Endometrial microvascular endothelial cells (primary cell): ENCODE measurements around the gene SERPIND1. TPM values are rescaled to one million over a fixed set of nuclear protein-coding genes. Genes with fewer than 3 reads are reported as not detected.
"Not testable (repeated sequence)": the region's sequence is repeated elsewhere in the genome, so short reads cannot be mapped to it uniquely, and the experiment has no call there.

Experiments
- in situ Hi-C: cut with HindIII; loops from 2 replicates; pipeline ENCODE4 v1.10.0; 2017; ENCODE audit warnings: low sequenced_read_pairs, low pct_unique_long_range_greater_than_20kb; ENCODE audit errors: inconsistent ontology term
- total RNA-seq: library from RNA; depleted of rRNA; stranded (reverse); fragments of >200 nt; gene quantifications from one replicate; pipeline ENCODE4 v1.2.3, GENCODE V29; 2015; ENCODE audit errors: inconsistent ontology term

Gene SERPIND1
- total RNA-seq, 1 donor from 2014 or later: 29.5 TPM

DNA sequence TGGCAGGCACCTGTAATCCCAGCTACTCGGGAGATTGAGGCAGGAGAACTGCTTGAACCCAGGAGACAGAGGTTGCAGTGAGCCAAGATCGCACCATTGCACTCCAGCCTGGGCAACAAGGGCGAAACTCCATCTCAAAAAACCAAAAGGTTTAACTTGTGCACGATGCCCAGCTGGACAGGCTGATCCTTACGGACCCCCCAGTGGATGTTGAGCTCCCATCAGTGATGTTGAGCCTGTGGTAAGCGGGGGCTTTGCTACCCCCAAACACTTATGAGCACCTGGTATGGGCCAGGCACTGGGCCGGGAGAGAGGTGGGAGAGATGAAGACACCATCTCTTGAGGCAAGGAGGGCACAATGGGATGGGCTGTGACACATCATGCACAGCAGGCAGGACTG is 7.4 kb upstream of the SERPIND1 start:
- in situ Hi-C loops: no loop called here

DNA sequence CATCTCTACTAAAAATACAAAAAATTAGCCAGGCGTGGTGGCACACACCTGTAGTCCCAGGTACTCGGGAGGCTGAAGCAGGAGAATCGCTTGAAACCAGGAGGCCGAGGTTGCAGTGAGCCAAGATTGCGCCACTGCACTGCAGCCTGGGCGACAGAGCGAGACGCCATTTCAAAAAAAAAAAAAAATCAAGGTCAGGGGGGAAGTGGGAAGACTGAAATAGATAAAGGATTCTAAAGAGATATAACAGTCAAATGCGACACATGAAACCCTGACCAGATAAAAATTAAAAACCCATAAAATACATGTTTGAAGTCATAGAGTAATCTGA is 4.5 kb upstream of the SERPIND1 start:
- in situ Hi-C loops: not testable (repeated sequence)

DNA sequence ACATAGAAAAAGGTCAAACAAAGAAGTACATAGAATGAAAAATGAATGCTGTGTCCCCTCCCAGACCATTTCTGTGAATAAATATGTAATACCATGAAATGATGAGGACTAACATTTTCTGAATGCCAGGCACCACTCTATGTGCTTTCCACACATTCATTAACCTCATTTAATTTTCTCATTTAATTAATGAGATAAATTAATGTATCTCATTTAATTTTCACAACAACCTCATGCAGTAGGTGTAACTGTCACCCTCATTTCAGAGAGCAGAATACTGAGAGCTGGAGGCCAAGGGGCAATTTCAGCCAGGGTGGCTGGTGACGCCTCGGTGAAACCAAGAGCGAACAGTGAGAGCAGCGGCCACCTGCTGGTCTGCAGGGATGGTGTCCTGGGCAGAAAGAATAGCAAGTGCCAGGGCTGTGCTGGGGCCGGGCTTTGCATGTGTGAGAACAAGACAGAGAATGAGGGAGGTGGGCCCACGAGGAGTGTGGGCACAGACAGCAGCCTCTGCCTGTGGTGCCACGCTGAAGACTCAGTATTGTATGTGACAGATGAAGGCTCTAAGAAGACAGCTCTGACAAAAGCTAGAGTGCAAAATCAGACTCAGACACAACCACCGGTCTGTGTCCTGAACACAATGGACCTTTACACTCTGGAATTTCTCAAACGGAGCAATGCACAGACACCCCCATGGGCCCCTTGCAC is 1.8 kb upstream of the SERPIND1 start:
- in situ Hi-C loops: no loop called here

DNA sequence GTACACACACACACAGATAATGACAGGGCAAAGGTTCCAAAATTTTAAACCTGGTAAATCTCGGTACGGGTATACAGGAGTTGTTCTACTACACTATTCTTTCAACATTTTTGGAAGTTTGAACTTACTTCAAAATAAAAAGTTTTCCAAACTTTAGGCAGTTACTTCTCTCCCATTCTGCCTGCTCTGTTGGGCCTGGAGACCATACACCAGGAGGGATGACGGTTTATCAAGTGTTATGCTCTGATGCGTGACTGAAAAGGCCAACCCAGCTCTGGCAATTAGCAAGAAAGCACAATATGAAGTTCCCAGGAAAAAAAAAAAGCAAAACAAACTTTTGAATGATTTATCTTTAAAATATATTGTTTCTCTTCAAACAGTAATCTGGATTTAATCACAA is 969 bp downstream of the SERPIND1 start:
- in situ Hi-C loops: no loop called here

DNA sequence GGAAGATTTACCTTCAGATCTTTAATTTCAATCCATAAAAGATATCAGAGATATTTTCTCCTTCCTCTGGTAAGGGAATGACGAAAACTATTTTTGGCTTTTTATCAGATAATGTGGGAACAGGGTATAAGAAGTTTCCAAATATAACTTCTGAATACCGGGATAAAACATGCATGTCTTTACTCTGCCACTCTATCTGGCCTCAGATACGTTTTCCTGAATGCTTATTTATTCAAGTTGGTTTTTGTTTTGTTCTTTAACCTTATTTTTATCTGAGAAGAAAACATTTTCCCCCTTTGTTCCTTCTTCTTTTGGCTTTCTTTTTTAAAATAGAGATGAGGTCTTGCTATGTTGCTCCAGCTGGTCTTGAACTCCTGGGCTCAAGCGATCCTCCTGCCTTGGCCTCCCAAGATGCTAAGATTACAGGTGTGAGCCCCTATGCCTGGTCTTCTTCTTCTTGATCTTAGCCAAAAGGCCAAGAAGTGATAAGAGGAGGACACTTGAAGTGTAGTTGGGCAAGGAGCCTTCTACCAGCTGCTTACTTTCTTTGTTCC is 1.5 kb downstream of the SERPIND1 start:
- in situ Hi-C loops: no loop called here

DNA sequence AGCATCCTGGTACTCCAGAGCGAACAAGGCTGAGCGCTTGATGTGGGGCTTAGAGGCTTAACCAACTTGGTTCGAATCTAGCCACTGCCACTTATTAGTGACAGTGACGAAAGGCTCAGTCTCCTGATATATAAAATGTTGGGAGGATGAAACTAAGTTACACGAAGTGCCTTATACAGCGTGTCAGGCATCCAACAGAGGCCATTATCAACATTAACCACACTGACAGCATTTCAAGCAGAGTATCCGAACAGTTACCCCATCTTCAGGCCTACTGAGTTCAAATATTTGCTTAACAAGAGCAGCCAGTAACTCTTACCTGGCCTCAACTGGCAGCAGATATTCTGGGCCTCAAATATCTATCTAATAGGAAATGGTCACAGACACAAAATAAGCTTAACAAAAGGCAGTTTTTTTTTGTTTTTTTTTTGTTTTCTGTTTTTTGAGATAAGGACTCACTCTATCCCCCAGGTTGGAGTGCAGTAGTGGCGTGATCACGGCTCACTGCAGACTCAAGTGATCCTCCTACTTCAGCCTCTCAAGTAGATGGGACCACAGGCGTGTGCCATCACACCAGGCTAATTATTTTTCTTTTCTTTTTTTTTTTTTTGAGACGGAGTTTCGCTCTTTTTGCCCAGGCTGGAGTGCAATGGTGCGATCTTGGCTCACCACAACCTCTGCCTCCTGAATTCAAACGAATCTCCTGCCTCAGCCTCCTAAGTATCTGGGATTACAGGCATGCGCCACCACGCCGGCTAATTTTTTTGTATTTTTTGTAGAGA is 2.9 kb downstream of the SERPIND1 start:
- in situ Hi-C loops: no loop called here

DNA sequence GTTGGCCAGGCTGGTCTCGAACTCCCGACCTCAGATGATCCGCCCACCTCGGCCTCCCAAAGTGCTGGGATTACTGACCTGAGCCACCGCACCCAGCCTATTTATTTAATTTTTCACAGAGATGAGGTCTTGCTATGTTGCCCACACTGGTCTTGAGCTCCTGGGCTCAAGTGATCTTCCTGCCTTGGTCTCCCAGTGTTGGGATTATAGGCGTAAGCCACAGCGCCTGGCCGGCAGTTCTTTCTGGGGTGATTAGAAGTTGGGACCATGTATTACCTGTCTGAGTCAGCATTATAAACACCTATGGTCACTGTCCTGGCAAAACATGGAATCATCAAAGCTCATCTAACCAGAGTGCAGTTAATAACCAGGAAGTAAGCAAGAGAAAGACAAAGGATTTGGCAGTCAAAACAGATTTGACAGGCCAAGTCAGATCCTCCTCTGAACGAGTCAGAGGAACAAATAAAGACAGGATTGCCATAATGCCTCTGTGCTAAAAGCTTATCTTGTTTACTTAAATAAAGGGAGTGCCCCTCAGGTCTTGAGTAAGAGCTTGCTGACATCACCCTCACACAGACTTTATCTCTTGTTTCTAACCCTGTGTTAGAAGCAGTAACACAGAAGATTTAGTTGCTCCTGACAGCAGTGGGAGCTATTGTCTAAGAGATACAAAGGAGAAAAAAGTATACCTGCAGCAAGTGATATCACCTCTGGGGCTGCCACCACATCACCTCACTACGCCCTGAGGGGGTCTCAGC is 3.7 kb downstream of the SERPIND1 start:
- in situ Hi-C loops: no loop called here

DNA sequence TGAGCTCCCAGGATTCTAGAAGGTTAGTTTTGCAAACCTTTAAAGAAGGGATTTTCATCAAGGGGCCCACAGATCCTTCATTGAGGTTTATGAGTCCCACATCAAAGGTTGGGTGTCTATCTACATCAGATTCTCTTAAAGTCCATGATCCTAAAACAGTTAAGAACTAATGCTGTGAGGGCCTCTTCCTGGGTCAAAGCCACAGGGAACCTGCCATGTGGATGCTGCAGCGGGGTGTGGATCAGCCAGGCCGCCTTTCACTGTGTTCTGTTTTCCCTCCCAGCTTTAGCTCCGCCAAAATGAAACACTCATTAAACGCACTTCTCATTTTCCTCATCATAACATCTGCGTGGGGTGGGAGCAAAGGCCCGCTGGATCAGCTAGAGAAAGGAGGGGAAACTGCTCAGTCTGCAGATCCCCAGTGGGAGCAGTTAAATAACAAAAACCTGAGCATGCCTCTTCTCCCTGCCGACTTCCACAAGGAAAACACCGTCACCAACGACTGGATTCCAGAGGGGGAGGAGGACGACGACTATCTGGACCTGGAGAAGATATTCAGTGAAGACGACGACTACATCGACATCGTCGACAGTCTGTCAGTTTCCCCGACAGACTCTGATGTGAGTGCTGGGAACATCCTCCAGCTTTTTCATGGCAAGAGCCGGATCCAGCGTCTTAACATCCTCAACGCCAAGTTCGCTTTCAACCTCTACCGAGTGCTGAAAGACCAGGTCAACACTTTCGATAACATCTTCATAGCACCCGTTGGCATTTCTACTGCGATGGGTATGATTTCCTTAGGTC is 5.3 kb downstream of the SERPIND1 start:
- in situ Hi-C loops: no loop called here

DNA sequence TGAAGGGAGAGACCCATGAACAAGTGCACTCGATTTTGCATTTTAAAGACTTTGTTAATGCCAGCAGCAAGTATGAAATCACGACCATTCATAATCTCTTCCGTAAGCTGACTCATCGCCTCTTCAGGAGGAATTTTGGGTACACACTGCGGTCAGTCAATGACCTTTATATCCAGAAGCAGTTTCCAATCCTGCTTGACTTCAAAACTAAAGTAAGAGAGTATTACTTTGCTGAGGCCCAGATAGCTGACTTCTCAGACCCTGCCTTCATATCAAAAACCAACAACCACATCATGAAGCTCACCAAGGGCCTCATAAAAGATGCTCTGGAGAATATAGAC is 5.9 kb downstream of the SERPIND1 start:
- in situ Hi-C loops: no loop called here

DNA sequence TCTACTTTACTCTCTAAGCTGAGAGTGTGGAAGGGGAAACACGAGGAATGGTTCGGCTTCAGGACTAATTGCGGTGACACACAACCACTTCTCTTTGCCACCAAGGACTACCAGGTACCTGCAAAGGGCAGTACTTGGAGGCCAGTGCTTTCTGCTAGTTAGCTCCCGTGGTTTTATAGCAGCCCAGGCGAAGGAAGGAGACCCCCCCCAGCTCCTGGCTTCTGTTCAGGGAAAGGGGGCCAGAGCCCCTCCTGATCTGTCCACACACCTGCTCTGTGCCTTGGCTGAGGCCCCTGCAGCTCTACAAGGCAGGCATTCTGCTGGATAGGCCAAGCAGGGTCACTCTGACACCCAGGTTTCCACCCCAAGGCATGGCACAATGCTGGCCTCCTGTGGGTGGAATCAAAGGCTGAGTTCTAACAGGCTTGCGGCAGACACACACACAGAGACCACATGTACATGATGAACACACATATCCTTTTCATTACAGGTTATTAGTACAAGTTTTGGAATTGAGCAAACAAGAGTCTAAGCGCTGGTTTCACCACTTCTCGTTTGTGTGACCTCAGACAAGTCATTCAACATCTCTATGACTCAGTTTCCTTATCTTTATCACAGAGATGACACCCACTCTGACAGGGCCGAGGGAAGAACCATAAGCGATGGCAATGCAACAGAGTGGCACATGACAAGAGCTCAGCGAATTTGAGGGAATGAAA is 7.5 kb downstream of the SERPIND1 start:
- in situ Hi-C loops: no loop called here

DNA sequence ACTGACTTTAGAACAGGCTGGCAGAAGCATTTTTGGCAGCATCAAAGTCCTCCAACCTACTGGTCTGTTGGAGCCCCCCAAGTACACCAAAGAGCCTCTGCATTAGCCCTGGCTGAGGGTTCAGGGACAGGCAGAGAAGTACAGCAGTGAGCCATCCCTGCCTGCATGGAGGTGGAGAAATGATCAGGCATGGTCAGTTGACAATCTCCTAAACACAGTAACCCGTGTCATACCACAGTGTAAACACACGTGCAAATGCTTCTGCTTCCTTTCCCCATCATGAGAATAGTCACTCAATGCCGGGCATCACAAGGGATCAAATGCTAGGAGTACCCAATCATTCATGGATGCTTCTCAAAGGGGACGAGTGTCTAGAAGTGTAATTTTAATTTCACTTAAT is 8.2 kb downstream of the SERPIND1 start:
- in situ Hi-C loops: no loop called here

DNA sequence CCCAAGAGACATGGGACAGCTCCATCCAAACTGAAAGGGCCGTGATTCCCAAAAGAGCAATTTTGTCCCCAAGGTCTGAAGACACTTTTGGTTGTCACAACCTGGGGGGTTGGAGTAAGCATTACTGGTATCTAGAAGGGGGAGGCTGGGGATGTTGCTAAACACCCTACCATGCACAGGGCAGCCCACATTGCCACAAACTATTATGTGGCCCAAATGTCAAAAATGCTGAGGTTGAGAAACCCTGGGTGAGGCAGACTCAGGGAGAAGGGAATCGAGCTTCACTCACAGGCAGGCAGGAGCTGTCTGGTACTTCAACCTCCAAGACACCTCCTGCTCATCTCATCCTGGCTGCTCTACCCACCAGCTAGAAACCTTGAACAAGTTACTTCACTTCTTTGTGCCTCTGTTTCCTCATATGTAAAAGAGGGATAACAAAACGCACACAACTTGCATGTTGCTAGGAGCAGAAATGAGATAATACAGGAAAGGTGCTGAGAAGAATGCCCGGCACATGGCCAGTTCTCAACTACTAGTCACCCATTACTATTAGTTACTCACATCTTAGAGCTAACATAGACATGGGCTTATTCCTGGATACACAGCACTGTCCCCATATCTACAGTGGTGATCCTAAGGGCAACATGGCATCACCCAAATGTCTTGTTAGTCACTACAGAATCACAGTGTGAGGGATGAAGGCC is 8.8 kb downstream of the SERPIND1 start:
- in situ Hi-C loops: no loop called here

DNA sequence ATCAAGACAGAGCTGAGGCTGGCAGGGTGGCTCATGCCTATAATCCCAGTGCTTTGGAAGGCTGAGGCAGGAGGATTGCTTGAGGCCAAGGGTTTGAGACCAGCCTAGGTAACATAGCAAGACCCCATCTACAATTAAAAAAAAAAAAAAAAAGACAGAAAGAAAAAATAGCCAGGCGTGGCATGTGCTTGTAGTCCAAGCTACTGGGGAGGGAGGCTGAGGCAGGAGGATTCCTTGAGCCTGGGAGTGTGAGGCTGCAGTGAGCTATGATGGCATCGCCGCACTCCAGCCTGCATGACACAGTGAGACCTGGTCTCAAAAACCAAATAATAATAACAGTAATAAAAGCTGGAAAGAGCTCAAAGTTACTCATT is 9.4 kb downstream of the SERPIND1 start:
- in situ Hi-C loops: no loop called here

DNA sequence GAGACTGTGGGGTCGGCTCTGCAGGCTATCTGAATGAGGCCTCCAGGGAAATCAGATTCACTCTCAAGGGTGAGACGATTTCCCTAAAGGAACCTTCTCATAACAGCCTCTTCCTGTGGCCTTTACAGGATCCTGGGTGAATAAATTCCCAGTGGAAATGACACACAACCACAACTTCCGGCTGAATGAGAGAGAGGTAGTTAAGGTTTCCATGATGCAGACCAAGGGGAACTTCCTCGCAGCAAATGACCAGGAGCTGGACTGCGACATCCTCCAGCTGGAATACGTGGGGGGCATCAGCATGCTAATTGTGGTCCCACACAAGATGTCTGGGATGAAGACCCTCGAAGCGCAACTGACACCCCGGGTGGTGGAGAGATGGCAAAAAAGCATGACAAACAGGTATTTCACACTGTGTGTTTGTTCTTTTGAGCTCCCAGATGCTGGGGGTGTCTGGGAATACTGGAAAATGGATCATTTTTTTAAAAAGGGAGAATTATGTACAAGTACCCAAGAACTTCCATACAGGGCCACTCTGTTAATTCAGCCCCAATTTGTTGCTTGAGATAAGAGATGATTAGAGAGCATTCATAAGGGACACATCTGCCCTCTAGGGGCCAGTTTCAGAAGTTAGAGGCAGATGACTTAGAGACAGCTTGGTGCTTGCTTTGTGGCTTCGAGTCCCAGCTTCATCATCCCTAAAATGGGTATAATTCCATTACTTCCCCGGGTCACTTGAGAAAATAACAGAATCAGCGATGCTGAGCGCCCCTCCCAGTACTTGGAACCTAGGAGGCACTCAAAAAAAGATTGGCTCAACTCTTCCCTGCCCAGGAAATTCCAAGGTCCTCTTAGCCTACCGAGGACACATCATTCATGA is 10.2 kb downstream of the SERPIND1 start:
- in situ Hi-C loops: no loop called here

DNA sequence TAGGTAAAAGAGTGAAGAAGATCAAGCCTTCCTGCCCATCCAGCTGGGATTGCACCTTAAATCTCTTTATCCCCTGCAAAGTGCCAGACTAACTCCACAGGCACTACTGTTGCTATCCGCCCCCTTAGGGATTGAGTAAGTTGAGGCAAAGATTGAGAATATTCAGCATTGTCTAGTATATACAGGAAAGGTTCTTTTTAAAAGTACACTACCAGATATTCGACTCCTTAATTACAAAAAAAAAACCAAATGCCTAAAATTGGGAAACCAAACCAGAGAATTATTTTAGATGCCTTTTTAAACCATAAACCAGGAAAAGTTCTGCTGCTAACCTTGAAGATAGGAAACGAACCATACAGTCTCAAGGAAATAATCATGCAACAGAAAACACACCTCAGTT is 11.5 kb downstream of the SERPIND1 start:
- in situ Hi-C loops: no loop called here

DNA sequence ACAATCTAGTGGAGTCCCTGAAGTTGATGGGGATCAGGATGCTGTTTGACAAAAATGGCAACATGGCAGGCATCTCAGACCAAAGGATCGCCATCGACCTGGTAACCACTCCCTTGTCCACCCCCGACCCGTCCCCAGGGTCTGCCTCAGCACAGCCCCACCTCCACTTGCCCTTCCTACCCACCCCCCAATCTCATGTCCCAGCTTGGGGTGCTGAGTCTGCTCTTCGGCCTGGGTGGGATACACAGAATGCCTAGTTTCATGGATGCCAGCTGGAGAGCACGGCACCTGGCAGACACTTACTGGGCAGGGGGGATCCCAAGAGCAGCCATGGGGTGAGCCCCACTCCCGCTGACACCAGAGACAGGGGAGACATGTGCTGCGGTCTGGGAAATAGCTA is 12.1 kb downstream of the SERPIND1 start:
- in situ Hi-C loops: no loop called here

DNA sequence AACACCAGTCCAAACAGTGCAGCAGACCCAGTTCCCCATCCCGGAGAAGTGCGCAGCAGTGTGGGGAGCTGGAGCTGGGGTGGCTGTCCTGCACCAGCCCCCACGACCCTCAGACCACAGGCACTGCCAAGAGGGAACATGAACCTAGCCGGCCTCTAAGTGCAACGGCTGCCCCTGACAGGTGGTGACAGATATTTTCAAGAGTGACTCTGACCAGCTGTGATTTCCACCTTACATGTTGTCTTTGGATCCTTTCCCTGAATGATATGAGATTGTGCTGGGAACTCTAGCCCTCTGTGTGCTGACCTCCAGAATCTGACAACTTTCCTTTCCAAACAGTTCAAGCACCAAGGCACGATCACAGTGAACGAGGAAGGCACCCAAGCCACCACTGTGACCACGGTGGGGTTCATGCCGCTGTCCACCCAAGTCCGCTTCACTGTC is 12.6 kb downstream of the SERPIND1 start:
- in situ Hi-C loops: no loop called here
